Measurements from ENCODE around the gene PRDM7. TPM values are rescaled to one million over a fixed set of nuclear protein-coding genes. Genes with fewer than 3 reads are reported as not detected.
"Not testable (repeated sequence)": the region's sequence is repeated elsewhere in the genome, so short reads cannot be mapped to it uniquely, and the experiment has no call there.

The PRDM7 gene
- total RNA-seq, 1 experiment from 2014 or later = not detected

GRCh38 chr16:90015586-90016338 is 61.4 kb downstream of the PRDM7 start:
- no peak for DNase-seq (ENCODE audit: low spot score)

DNA sequence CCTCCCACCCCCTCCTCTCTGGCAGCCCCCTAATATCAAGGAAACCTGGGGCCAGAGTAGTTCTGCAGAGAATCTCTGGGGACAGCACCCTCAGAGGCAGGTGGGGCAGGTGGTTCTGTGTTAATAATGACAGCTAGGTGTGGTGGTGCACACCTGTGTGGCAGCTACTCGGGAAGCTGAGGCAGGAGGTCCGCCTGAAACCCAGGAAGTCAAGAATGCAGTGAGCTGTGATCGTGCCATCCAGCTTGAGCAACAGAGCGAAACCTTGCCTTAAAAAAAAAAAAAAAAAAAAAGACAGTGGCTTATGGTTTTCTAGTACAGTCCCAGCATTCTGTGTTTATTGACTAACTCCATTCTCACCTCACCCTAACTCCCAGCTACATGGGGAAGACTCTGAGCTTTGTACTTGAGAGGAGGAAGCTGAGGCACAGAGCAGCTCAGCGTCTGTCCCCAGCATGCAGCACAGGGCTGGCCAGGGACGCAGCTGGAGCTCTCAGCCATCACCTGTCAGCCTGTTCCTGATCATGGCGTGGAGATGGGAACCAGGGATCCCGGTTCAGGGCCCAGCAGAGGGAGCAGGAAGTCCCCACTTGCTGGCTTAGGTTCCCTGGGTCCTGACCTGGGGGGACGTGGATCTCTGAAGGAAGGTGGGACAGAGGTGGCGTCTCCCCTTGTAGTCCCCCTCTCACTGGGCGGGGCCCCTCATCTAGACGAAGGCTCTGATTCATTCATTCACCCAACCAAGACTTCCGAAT is 64.0 kb downstream of the PRDM7 start:
- no peak for DNase-seq (ENCODE audit: low spot score)

- DNase-seq (ENCODE audit: low spot score) = no peak
Measured at GRCh38 chr16:90011908-90012501, 65.1 kb downstream of the PRDM7 start.

GRCh38 chr16:90011508-90011819 is 65.7 kb downstream of the PRDM7 start:
- DNase-seq (ENCODE audit: low spot score) = no peak

- no peak for DNase-seq (ENCODE audit: low spot score)
Measured at GRCh38 chr16:90010676-90011507, 66.2 kb downstream of the PRDM7 start.

DNA sequence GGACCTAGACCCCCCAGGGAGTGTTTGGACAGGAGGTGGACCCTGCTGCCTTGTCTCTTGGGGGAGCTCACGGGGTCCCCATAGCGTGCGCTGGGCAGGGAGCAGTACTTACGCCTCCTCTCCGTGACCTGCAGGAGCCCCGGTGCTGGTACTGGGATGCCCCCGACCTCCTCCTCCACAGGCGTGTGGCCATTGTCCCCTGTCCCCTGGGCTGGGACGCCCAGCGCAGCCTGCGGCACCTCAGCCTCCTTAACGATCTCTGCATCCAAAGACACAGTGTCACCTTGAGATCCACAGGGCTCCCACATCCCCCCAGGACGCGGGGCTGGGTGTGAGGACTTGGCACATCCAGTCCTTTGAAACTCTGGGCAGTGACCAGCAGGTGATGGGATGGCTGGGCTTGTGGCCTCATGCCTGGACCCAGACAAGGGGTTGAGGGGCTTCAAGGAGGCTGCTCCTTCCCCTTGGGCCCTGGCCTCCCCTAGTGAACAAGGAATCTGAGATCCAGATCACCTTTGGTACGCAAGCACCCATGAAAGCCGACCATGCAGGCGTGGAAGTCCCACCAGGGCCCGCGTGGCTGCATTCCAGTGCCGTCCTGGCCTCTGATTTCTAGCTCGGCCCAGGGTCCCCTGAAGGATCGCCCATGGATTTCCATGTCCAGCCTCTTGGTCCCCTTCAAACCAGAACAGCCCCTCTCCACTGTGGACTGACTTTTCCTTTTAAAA is 67.8 kb downstream of the PRDM7 start:
- no peak for DNase-seq (ENCODE audit: low spot score)

DNA sequence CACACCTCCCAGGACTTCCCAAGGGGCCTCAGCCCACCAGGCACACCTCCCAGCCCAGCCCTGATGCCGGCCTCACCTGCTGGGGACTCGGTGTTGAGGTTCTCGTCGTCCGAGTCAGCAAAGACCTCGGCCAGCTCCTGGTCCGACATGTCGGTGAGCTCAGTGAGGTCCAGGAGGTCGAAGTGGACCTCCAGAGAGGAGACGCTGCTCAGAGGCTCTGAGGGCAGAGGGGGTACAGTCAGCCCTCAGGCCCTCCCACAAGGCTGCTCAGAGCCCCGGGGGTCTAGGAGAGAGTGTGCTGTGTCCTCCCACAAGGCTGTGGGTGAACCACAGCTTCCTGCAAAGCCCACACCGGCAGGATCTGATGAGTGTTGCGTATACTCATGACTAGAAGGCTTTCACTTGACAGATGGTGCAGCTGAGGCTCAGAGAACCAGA is 68.4 kb downstream of the PRDM7 start:
- no peak for DNase-seq (ENCODE audit: low spot score)

- DNase-seq (ENCODE audit: low spot score) = not testable (repeated sequence)
Measured at GRCh38 chr16:90007635-90008234, 69.4 kb downstream of the PRDM7 start.

DNA sequence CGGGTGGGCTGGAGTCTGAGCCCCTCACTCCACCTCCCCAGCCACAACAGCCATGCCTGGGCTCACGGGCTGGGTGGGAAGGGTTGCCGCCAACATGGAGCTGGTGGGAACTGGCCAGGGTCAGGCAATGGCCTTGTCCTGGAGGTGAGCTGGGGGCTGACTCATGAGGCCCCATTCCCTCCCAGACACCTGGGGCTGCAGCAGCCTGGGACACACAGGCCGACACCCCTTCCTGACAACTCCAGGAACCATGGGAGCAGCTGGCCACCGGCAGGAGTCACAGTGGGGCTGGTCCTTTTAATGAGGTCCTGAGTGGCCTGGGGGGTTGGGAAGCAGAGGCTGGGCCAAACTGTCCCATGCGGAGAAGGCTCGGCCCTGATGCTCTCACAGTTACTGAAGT is 70.1 kb downstream of the PRDM7 start:
- no peak for DNase-seq (ENCODE audit: low spot score)

Other genes with a start within 250 kb of the PRDM7 start
- 6.9 and 12.6 TPM in 2 replicates for gene SPIRE2, start 248.9 kb downstream of the PRDM7 start, total RNA-seq (2014; rRNA removed; shearing (Covaris generic))
- 145 and 153 TPM in 2 replicates for gene TCF25, start 203.7 kb downstream of the PRDM7 start, total RNA-seq (2014; rRNA removed; shearing (Covaris generic))
- gene MC1R, start 158.5 kb downstream of the PRDM7 start, total RNA-seq (2014; rRNA removed; shearing (Covaris generic)) = 7.2 and 9.8 TPM in 2 replicates
- 743 and 810 TPM in 2 replicates for gene TUBB3, start 154.0 kb downstream of the PRDM7 start, total RNA-seq (2014; rRNA removed; shearing (Covaris generic))
- 116 and 146 TPM in 2 replicates for gene DEF8, start 128.6 kb downstream of the PRDM7 start, total RNA-seq (2014; rRNA removed; shearing (Covaris generic))
- gene DBNDD1, start 57.9 kb downstream of the PRDM7 start, total RNA-seq (2014; rRNA removed; shearing (Covaris generic)) = 28.9 and 30.1 TPM in 2 replicates

Data from A172 (cell line).